ENCODE measurements around the gene ZNF121.

The ZNF121 gene

GRCh38 chr19:9538183-9539058 is 45.9 kb downstream of the ZNF121 start, which contains the start of gene ZNF426:
Gene ZNF426, minus strand, starts transcription at chr19:9538645. Its CDS starts 2,413 bp downstream, at chr19:9536232.
- peak; percentile 14 to 89 (median 70) for DNase-seq

DNA sequence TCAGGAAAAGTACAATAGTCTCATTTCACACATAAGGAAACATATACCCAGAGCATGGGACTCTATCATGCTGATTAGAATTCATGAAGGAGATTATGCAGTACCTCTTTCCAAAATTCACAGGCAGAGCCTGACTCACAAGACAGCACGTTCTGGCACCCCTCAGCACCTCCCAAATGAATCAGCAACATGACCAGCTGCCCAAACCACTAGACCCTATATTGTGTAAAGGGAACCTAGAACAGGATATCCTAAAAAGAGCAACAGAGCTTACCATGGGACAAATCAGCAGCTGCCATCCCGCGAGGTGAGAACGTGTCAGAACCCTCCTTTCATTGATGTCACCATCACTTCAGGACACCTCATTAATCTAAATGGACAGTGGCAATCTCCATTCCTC is 48.4 kb downstream of the ZNF121 start:
- no peak for DNase-seq

DNA sequence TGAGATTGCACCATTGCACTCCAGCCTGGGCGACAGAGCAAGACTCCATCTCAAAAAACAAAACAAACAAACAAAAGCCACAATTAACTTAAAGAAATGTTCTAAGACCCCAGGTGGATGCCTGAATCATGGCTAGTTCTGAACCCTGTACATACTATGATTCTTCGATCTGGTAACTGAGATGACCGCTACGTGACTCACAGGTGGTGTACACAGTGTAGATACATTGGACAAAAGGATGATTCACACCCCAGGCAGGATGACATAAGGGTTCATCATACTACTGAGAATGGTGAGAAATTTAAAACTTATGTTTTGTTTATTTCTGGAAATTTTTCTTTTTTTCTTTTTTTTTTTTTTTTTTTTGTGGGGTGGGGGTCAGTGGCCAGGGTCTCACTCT is 52.4 kb downstream of the ZNF121 start:
- DNase-seq = no peak

DNA sequence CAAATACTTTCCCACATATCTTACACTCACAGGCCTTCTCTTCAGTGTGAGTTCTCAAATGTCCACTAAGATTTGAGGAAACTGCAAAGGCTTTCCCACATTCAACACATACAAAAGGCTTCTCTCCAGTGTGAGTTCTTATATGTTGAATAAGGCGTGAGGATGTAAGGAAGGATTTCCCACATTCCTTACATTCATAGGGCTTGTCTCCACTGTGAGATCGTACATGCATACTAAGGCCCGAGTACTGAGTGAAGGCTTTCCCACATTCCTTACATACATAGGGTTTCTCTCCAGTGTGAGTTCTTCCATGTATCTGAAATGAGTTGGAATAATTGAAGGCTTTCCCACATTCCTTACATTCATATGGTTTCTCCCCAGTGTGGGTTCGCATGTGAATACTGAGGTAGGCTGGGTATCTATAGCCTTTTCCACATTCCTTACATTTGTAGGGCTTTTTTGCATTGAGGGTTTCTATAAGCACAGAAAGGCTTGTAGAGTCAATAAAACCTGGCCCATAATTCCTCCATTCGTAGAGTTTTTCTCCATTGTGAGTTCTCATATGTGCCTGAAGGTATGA is 55.5 kb downstream of the ZNF121 start:
- no peak for DNase-seq

GRCh38 chr19:9523885-9524474 is 60.3 kb downstream of the ZNF121 start:
- no peak for DNase-seq

All from amygdala (tissue), 56 donors.